DMS114 treated with DMSO at 0.1 percent for 48 hours (cell line): Measurements from ENCODE around the gene ALOX5.
"Not testable (repeated sequence)": the region's sequence is repeated elsewhere in the genome, so short reads cannot be mapped to it uniquely, and the experiment has no call there.

Source experiments
- DNase-seq: peaks from one replicate; lab custom pipeline; 2025; ENCODE audit not compliant: unreplicated experiment; lab: John Stamatoyannopoulos, UW

Gene ALOX5

DNA sequence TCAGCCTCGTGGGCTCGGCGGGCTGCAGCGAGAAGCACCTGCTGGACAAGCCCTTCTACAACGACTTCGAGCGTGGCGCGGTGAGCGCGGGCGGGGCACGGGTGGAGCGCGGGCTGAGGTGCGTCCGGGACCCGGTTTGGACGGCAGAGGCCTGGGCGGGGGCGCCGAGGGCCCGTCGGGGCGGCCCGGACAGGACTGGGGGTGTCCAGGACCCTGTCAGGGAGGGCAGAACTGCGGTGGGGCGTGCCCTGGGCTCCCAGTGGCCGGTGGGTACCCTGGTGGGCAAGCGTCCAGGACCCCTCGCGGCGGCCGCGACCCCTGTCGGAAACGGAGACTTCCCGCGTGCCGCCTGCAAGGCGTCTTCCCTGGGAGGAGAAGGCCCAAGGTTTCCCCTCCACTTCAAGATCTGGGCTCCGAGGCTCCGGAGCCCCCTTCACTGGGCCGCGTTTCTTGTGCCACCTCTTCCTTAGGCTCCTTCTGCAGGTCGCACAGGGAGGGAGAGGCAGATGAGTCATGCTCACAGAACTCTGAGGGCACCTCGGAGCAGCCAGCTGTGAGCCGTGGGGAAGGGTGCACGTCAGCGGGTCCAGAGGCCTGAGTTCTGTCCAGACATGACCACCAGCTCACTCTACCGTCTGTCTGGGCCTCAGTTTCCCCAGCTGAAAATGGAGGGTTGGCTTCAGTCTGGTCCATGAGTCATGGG, 485 bp downstream of the ALOX5 start:
- DNase-seq: no peak

DNA sequence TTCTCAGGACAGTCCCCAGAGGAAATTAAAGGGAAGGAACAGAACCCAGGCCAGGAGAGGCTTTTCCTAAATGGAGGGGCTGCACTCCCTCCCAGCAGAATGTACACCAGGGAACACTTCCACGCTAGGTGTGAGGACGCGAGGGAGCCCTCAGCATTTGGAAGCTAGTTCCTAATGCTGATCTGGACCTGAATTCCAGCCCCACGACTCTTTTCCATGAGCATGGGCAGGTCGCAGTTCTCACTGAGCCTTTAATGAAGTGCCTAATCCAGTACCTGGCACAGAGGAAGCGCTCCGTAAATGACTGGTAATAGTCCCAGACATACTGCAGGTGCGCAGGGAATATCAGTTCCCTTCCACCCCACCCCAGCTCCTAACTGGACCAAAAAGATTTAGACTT, 1.1 kb downstream of the ALOX5 start:
- no peak for DNase-seq

DNA sequence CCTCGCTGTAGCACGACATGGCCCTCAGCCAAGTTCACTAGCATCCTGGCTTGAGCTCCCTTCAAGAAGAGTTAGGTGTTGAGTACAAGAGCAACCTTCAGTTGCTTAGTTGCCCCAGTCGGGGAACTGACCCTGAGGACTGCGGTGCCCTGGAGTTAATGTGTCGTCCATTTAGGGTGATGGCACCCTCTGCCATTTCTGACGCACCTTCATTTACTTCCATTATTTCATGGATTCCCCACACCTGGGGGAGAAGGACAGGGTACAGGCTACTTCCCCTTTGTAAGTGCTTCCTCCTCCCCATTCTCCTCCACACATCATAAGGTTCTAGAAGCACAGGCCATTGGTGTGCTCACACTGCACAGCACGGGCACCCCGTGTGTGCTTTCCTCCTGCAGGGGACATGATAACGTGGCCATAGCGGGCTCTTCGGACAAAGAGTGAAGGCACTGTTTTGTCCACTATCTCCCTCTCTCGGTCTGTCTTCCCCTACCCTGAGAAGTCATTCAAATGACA, 1.8 kb downstream of the ALOX5 start:
- no peak for DNase-seq

DNA sequence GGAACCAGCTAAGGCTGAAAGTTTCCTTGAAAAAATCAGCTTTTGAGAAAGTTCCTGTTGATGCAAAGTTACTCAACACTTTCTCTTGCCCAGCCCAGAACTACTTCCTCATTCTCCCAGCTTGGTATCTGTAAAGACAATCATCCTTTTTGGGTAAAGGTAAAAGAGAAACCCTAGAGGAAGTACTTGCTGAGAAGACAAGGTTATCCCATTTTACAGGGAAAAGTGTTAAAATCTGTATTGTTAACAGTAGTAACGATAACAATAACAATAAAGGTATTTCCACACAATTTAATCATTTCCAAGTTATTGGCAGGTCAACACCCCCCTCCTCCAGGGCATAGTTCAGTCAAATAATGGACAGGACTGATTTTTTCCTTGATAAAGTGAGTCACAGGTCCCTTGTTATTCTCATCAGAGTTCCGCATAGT, 2.4 kb downstream of the ALOX5 start:
- no peak for DNase-seq

- DNase-seq: no peak
These were observed 3.3 kb downstream of the ALOX5 start for GRCh38 chr10:45377321-45377720.

DNA sequence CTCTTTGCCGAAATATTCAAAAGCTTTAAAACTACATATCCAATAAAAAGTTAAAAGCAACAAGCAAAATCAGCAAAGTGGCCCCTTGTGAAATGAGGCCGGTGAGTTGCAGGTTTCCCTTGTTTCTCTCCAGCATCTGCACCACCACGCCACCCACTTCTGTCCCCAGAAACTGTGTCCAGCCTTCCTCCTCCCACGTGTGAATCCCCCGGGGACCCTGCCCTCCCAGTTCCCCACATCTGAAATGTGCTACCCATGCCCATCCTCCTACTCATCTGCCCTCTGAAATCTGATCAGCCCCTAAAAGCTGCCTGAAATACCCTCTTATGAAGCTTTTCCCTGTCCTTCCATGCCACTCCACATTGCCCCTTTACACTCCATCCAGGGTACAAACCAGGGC, 3.8 kb downstream of the ALOX5 start:
- DNase-seq: no peak

- DNase-seq: no peak
These were observed 5.1 kb downstream of the ALOX5 start for GRCh38 chr10:45378914-45379726.

DNA sequence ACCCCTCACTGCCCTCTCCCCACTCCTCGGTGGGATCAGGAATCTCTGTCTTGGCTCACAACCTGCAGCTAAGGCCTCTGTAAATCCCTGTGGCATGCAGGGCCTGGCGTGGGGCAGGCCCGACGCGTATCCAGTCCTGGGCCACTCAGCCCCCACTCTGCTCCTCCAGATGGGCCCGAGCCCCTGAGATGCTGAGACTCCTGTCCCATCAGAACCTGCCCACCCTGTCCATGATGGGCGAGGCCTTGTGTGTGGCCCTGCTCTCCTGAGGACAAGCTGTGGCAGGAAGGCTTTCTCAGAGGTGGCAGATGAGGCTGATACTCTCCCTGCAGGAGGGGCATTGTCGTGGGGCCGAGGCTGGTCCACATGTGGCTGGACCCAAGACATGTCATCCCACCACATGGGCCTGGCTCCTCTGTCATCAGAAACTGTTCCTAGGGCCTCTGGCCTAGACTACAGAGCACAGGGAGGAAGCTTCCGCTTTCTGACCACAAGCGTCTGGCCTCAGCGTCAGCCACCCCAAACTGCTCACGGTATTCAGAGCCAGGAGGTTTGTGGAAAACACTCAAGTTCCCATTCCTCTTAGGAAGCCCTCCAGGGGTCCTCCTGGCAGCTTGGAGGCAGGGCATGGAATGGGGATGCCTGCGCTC, 6.0 kb downstream of the ALOX5 start:
- no peak for DNase-seq

DNA sequence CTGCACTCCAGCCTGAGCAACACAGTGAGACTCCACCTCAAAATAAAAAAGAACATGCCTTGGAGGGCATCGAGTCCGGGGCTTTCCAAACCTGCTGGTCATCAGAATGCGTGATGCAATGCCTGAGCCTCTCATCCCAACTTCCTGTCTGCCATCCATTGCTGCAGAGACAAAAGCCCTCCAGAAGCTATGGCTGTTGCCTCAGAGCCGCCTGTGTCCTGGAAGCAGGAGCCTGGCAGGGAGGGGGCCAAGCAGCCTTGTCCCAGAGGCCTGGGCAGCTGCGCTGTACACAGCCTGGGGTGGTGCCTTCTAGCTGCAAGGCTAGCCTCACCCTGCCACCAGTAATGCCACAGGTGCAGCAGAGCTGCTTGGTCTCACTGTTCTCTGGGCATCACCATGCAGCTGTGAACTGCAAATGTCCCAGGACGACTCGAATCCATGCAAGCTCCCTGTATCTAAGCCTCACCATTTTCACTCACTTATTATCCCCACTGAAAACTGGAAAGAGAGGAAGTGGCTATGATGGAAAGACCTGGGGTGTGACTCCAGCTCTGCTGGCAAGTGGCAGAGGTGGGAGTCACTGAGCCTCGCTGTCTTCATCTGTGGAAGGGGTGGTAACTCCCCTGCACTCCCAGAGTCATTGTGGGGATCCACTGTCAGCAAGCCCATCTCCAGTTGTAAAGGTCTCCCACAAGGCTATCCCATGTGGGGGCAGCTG, 7.0 kb downstream of the ALOX5 start:
- no peak for DNase-seq

- DNase-seq: no peak
These were observed 8.6 kb downstream of the ALOX5 start for GRCh38 chr10:45382591-45382990.

- no peak for DNase-seq
These were observed 9.8 kb downstream of the ALOX5 start for GRCh38 chr10:45383682-45384330.

DNA sequence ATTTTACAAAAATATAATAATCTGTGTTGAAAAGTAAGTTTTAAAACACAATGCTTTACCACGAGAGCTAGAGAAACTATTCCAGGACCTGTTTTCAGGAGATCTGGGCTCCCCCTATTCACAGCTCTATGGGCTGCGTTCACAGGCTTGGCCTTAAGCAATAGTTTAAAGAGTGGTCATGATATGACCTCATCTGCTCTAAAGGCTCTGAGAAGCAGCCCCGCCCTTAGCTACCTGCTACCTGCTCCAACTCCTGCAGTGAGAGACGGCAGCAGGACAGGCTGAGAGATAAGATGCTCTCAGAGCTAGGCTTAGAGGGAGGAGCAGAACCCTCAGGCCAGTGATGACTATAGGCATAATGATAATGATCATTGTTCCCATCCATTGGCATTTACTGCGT, 12.6 kb downstream of the ALOX5 start:
- DNase-seq: no peak

- no peak for DNase-seq
These were observed 13.3 kb downstream of the ALOX5 start for GRCh38 chr10:45387096-45387893.

GRCh38 chr10:45389671-45390070, 15.7 kb downstream of the ALOX5 start:
- DNase-seq: not testable (repeated sequence)

DNA sequence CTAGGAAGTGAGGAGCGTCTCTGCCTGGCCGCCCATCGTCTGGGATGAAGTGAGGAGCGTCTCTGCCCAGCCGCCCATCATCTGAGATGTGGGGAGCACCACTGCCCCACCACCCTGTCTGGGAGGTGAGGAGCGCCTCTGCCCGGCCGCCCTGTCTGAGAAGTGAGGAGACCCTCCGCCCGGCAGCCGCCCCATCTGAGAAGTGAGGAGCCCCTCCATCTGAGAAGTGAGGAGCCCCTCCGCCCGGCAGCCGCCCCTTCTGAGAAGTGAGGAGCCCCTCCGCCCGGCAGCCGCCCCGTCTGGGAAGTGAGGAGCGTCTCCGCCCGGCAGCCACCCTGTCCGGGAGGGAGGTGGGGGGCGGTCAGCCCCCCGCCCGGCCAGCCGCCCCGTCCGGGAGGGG, 17.6 kb downstream of the ALOX5 start:
- DNase-seq: not testable (repeated sequence)

- DNase-seq: no peak
These were observed 21.5 kb downstream of the ALOX5 start for GRCh38 chr10:45395554-45395953.

GRCh38 chr10:45398595-45398994, 24.6 kb downstream of the ALOX5 start:
- no peak for DNase-seq

- DNase-seq: no peak
These were observed 25.1 kb downstream of the ALOX5 start for GRCh38 chr10:45399113-45399512.

- no peak for DNase-seq
These were observed 29.1 kb downstream of the ALOX5 start for GRCh38 chr10:45403151-45403550.
